Kidney capillary endothelial cell (primary cell): ENCODE data around the gene DPY19L1.
A peak's percentile ranks its signal among the peaks of the same experiment; 100 is the strongest.
"Not testable (repeated sequence)": the region's sequence is repeated elsewhere in the genome, so short reads cannot be mapped to it uniquely, and the experiment has no call there.

ENCODE experiments used
- DNase-seq: peaks from one replicate; pipeline ENCODE4 v3.0.0-alpha.2; 2018; ENCODE audit warnings: low spot score

The DPY19L1 gene

GRCh38 chr7:34988442-34989125 is 48.7 kb downstream of the DPY19L1 start:
- not testable (repeated sequence) for DNase-seq

DNA sequence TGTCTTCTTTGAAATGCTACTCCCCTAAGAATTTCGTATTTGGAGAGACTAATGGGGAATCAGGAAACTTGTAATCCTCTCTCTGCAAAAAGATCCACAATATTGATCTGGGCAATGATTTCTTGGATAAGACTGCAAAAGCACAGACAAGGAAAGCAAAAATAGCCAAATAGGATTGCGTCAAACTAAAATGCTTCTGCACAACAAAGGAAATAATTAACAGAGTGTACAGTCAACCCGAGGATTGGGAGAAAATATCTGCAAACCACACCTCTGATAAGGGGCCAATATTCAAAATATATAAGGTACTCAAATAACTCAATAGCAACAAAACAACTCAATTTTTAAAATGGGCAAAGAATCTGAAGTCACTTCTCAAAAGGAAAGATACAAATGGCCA is 52.1 kb downstream of the DPY19L1 start:
- DNase-seq, result not testable (repeated sequence)

GRCh38 chr7:34984140-34984539 is 53.1 kb downstream of the DPY19L1 start:
- not testable (repeated sequence) for DNase-seq

GRCh38 chr7:34982371-34983019 is 54.8 kb downstream of the DPY19L1 start:
- no peak for DNase-seq

GRCh38 chr7:34979124-34979523 is 58.2 kb downstream of the DPY19L1 start:
- DNase-seq, result not testable (repeated sequence)

- no peak for DNase-seq
Observed at GRCh38 chr7:34973400-34973760, 63.9 kb downstream of the DPY19L1 start.

DNA sequence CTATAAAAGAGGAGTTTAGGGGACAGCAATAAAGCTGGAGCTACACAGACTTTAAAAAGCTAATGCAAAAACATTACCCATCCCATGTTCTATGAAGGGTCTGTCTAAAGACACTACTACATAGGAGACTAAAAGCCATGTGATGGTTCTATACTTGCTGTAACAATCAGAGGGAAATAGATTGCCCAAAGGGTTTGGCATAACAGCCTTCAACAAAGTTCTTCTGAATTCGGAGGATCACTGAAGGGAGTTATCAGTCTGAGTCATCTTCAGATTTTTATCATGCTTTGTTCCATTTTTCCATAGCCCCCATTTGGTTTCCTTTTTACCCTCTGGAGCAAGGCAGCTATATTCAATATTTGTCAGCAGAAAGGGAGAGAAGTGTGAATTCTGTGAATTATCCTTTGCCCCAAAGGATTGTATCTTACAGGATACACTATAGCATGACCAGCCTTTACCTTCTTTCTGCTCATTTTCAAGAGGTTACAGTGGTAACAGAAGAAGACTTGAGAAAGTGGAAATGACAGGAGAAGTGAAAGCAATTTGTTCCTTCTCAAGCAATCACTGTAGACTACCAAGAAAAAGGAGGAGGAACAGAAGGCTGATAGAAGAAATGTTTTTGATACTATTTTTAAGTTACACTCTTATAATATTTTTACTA is 64.4 kb downstream of the DPY19L1 start:
- not testable (repeated sequence) for DNase-seq

GRCh38 chr7:34967818-34968217 is 69.5 kb downstream of the DPY19L1 start:
- DNase-seq, result not testable (repeated sequence)

DNA sequence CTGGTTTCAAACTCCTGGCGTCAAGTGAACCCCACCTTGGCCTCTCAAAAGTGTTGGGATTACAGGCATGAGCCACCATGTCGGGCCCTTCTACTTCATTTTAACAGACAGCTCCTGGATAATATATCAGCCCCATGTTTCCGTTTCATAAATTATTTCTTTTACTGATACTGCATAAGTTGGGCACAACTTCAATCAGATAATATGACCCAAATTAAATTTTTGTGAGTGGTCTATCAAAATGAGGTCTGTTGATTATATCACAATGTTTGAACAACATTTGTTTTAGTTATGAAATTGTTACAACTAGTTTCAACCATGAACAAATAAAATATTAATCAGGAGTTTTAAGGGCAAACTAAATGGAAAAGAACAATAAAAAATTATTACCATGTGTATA is 70.8 kb downstream of the DPY19L1 start:
- DNase-seq, result not testable (repeated sequence)

GRCh38 chr7:34958021-34958420 is 79.3 kb downstream of the DPY19L1 start:
- DNase-seq, result no peak

GRCh38 chr7:34952822-34953221 is 84.5 kb downstream of the DPY19L1 start:
- DNase-seq, result no peak

- DNase-seq, result no peak
Observed at GRCh38 chr7:34949361-34949760, 87.9 kb downstream of the DPY19L1 start.

- DNase-seq, result not testable (repeated sequence)
Observed at GRCh38 chr7:34947427-34947826, 89.9 kb downstream of the DPY19L1 start.

GRCh38 chr7:34946486-34946885 is 90.8 kb downstream of the DPY19L1 start:
- DNase-seq, result no peak

DNA sequence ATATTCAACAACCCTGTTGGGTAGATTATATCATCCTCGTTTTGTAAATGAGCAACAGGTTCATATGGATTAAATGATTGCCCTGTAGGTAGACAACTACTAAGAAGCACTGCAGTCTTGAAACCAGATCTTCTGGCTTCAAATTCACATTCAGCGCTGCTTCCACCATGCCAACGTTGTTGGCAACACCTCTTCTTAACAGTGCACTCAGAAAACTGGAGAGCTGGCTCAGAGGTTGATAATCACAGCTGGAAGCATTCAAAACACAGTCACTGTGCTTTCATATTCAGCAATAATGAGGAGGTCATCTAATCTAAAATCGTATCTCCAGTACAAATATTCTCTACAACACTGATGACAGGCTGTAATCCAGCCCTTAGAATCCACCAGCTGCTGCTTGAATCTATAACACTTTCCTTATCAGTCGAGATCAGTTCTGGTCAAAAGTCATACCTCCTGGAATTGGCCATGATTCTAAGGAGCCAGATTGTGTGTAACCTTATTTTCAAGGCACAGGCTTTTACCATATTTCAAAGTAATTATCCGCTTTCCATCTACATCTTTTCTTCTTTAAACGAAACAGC is 91.3 kb downstream of the DPY19L1 start:
- not testable (repeated sequence) for DNase-seq

GRCh38 chr7:34939175-34939574 is 98.1 kb downstream of the DPY19L1 start:
- no peak for DNase-seq

GRCh38 chr7:34935735-34936165 is 101.5 kb downstream of the DPY19L1 start:
- not testable (repeated sequence) for DNase-seq

DNA sequence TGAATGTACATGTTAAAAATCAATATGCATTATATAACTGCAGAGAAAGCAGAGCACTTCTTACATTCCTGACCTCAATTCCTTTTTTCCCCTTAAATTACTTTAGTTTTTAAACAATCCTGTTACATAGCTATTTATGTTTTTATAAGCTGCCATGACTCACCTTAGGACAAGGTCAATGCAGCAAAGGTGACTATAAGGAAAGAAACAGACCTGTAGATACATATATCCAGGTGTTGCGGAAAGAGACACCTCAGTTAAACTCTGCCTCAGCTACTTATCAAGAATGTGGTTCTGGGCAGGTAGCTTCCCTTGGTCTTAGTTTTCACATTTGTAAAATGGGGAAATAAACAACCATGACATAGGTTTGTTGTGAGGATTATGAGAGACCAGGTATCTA is 105.5 kb downstream of the DPY19L1 start:
- DNase-seq, result no peak

DNA sequence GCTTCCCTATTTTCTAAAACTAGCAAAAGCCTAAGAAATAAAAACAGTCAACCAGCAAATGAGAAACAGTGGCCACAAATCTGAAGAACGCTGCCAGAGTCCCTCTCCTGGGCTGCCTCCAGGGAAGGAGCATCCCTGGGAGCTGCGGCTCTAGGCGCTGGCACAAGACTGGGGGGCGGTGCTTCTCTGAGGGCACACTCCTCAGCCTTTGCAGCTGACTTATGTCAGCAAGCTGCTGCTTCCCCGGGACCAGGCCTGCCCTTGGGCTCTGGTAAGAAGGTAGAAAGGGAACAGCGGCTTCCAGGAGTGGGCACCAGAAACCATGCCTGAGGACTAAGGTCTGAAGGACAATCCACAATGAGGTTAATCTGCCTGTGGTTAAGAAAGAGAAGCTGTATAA is 107.5 kb downstream of the DPY19L1 start:
- DNase-seq, result not testable (repeated sequence)

DNA sequence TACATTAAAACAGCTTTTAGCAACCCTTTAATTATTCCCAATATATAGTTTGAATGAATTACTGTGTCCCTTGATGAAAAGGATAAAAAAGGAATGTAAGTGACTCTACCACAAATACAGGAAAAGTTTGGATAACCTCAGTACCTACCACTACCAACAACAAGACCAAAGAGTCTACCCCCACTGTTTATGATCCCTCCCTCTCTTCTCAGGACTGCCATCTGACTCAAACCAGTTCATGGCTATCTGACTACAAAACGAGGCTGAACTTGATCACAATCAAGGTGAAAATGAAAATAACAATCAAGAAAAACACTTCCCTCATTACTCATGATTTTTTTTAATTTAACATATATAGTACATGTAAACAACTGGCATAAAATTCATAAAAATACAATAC is 108.7 kb downstream of the DPY19L1 start:
- no peak for DNase-seq

DNA sequence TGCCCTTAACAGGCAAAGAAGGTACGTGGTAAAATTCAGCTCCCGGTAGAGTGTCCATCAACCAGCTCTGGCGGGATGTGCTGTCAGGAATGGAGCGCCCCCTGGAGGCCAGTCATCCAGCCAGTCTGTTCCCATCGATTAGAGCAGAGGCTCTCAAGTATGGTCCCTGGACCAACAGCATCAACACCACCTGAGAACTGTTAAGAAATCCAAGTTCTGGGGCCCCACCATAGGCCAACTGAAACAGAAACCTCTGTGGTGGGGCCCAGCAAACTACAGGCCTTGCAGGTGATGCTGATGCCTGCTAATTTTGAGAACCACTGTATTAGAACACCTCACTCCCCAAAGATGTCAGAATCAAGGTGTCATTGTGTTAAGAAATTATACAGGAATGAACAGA is 109.2 kb downstream of the DPY19L1 start:
- DNase-seq, result peak; percentile 21

- not testable (repeated sequence) for DNase-seq
Observed at GRCh38 chr7:34920470-34920869, 116.8 kb downstream of the DPY19L1 start.

GRCh38 chr7:34919038-34919437 is 118.2 kb downstream of the DPY19L1 start:
- not testable (repeated sequence) for DNase-seq
